HuH-7.5 (cell line): Measurements from ENCODE around the gene RTP4.
"Not testable (repeated sequence)": the region's sequence is repeated elsewhere in the genome, so short reads cannot be mapped to it uniquely, and the experiment has no call there.

Source experiments
- DNase-seq: peaks from one replicate; pipeline ENCODE4 v3.0.0; 2011; ENCODE audit warnings: low spot score

The RTP4 gene

GRCh38 chr3:187370051-187370450 is 1.9 kb downstream of the RTP4 start:
- DNase-seq = no peak

DNA sequence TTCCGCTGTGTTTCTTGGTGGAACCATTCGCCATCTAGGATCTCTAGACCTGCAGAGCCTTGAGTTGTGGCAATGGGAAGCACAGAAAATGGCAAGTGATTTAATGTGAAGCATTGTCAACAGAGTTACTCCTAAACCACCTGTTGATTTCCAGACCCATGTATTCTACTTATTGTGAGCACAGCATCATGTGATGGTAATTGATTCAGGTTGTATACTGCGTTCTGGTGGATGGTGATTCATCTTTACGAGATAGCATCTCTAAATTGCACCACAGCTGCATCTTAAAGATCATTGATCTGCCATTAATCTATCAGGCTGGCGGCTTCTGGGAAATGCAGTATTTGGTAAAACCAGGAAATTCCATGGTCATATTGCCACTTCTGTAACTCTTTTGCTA is 7.4 kb downstream of the RTP4 start:
- no peak for DNase-seq

DNA sequence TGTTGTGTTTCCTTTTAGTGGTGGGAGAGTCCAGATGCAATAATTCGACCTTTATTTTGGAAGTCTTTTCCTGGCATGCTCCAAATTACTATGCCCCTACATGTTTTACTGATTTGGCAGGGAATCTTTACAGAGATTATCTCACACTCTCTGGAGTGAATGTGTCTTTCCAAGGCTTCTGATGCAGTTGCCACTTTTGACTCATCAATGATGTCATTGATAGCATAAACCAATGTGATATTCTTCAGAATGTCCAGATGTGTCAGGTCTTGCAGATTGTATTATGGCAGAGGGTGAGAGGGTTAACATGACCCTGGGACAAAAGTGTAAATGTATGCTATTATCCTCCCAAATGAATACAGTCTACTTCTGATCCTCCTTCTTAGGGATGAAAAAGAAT is 9.7 kb downstream of the RTP4 start:
- DNase-seq = no peak

DNA sequence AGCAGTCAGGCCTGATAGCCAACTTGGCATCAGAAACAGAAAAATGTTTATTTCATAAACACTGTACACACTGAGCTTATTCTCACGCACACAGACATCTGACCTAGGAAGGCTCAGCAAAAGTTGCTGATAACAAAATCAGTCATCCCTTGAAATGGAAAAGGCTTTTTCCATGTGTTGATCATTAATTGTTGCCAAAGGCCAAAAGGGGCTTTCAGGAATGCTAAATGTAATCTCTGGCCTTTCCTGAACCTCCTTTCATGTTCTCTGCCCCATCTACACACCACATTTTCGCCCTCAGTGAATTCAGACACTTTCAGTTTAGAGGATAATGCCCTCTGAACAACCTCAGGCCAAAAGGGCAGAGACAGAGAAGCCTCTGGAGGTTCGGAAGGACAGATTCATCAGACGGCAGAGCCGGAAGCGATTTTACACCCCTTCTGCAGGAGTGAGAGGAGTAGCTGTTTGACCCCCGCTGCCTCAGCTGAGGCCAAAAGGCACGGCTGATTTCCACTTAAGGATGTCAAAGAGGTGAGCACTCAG is 14.5 kb downstream of the RTP4 start:
- no peak for DNase-seq

- DNase-seq = no peak
Measured at GRCh38 chr3:187383246-187383645, 15.1 kb downstream of the RTP4 start.

DNA sequence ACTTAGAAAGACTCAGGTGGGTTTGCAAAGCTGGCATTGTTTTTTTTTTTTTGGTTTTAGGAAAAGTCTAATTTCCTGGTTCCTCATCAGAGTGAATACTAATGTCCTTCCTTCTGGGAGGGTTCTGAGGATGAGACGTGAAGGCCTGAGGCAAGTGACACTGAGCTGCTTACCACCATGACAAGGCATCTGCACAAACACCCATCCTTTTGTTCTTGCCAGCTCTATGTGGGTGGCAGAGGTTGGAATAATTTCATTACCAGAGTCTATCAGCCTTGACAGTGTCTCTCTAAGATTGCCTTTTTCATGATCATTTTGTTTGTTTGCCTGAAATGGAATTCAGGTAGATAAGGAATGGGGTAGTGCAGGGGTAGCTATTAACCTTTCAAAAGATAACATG is 17.1 kb downstream of the RTP4 start:
- no peak for DNase-seq

DNA sequence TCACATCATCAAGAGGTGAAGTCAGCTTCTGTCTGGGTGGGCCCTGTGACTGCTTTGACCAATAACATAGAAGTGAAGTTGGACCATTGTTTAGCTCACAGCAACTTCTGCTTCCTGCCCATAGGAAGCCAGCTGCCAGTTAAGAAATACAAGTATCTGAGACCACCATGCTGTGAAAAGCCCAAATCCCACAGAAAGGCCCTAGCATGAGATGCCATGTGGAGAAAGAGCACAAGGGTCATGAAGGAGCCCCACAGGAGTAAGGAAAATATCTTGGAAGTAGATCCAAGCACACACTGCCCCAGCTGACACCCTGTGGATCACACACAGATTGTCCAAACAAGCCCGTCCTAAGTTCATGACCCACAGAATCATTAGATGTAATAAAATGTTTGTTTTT is 28.5 kb downstream of the RTP4 start:
- DNase-seq = no peak

DNA sequence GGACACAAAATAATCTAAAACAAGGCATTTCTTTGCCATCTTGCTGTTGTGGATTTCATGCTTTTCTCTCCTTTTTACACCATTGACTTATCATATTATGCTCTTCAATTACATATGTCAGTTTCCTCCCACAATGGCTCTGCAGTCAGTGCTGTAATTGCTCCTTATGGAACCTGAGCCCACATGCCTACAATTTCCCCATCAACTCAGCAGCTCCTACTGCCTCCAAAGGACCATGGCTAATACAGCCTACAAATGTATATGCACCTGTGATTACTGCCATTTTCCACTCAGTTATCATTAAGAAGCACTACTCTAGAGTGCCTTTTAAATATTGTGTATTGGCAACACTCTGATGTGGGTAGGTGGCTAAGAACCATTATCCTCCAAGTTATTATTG is 30.8 kb downstream of the RTP4 start:
- DNase-seq = no peak

DNA sequence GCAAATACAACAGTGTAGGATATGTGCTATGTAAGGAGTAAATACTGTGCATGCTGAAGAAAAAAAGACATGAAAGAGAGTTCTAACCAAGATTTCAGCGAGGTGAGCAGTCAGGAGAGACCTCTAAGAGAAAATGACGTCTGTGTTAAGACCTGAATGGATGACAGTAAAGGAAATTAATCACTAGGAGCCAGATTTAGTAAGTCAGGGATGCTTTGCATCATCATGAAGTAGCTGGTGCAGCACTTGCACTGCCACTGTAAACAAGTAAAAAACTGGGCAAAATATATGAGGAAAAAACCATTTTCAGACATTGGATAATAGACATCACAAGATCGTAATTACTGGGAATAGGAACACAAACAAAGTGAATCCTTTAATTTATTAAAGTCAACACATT is 32.6 kb downstream of the RTP4 start:
- DNase-seq = no peak

DNA sequence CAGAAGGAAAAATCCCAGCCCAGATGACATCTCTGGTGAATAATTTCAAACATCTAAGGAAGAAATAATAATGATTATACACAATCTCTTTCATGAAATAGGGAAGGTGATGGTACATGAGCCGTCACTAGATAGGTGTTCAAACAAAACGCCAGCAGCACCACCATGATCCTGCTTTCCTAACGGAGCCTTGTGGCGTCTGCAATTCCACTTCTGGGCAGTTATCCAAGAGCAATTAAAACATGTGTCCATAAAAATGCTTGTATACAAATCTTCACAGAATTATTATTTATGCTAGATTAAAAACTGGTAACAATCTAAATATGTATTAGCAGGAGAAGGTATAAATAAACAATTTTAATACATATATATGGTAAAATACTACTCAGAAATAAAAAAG is 33.7 kb downstream of the RTP4 start:
- DNase-seq = no peak

- DNase-seq = no peak
Measured at GRCh38 chr3:187403768-187404288, 35.6 kb downstream of the RTP4 start.

DNA sequence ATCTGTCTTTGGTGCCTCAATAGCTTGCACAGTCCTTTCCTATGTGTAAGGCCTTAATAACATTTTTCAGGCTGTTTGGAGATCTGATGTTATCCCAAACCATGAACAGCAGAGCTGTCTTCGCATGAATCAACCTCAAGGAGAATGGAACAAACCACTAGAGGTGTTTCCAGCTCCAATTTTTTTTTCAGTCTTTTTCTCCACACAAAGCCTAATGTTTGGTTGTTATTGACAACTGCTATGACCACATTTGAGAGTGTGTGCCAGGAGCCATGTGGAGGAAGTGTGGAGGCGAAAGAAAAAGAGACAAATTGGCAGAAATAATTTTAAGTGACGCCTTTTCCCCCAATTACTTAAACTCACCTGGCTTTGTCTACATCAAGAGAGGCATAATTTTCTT is 38.7 kb downstream of the RTP4 start:
- DNase-seq = no peak

DNA sequence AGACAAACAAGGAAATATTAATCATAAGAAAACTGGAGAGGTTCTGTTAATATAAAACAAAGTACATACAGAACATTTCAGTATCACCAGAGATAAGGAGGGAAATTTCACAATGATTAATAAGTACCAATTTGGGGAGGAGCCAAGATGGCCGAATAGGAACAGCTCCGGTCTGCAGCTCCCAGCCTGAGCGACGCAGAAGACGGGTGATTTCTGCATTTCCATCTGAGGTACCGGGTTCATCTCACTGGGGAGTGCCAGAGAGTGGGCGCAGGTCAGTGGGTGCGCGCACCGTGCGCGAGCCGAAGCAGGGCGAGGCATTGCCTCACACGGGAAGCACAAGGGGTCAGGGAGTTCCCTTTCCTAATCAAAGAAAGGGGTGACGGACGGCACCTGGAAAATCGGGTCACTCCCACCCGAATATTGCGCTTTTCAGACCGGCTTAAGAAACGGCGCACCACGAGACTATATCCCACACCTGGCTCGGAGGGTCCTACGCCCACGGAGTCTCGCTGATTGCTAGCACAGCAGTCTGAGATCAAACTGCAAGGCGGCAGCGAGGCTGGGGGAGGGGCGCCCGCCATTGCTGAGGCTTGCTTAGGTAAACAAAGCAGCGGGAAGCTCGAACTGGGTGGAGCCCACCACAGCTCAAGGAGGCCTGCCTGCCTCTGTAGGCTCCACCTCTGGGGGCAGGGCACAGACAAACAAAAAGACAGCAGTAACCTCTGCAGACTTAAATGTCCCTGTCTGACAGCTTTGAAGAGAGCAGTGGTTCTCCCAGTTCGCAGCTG is 44.0 kb downstream of the RTP4 start:
- not testable (repeated sequence) for DNase-seq
